Subcutaneous abdominal adipose tissue (tissue), 5 donors: ENCODE results near the gene AKT1S1.
A peak's percentile ranks its signal among the peaks of the same experiment; 100 is the strongest.

Experiments used
- H3K27ac ChIP-seq: one replicate; pipeline ENCODE4 v1.7.0; 2013; ENCODE audit warnings: low read depth, mild to moderate bottlenecking, inconsistent platforms, low read length, moderate library complexity
- H3K27me3 ChIP-seq, 5 donors: one replicate each; pipeline ENCODE4 v1.7.0; 2013; ENCODE audit warnings: low read length in 5 of 5, inconsistent platforms in 1 of 5; ENCODE audit not compliant: control insufficient read depth in 5 of 5, insufficient read depth in 4 of 5
- H3K36me3 ChIP-seq, 5 donors: one replicate each; pipeline ENCODE4 v1.7.0; 2013; ENCODE audit warnings: low read length in 5 of 5; ENCODE audit not compliant: control insufficient read depth in 5 of 5, insufficient read depth in 5 of 5
- H3K4me1 ChIP-seq, 5 donors: one replicate each; pipeline ENCODE4 v1.7.0; 2013; ENCODE audit warnings: low read length in 5 of 5, mild to moderate bottlenecking in 3 of 5, moderate library complexity in 1 of 5; ENCODE audit not compliant: control insufficient read depth in 5 of 5, insufficient read depth in 5 of 5
- H3K4me3 ChIP-seq, 5 donors: one replicate each; pipeline ENCODE4 v1.7.0; 2013; ENCODE audit warnings: low read length in 5 of 5, low read depth in 1 of 5
- H3K9ac ChIP-seq, 5 donors: one replicate each; pipeline ENCODE4 v1.7.0; 2013; ENCODE audit warnings: low read length in 5 of 5, mild to moderate bottlenecking in 4 of 5, moderate library complexity in 3 of 5
- H3K9me3 ChIP-seq, 5 donors: one replicate each; pipeline ENCODE4 v1.7.0; 2013; ENCODE audit warnings: low read length in 5 of 5; ENCODE audit not compliant: control insufficient read depth in 5 of 5
- donor health status: healthy.
- donor health status: healthy.
- donor health status: healthy.
- donor health status: healthy.
- donor health status: healthy.

AKT1S1 gene

DNA sequence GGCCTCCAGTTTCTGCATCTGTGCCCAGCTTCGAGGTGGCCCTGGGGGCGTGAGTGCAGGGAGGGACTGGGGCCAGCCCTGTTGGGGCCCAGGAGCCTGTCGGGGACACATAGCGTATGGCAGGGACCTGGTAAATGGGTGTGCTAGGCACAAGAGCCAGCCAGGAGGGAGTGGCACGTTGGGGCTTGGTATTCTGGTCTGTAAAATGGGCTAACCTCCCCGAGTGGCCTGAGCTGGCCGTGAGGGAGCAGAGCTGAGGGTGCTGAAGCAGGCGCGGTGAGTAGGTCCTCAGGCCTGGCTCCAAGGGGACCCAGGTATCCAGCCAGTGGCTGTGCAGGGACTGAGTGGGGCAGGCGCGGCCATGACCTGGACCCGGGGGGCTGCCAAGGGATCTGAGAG is 21.9 kb downstream of the AKT1S1 start:
- Histone ChIP-seq H3K27me3 (no peaks in the 10 kb centered on the region), H3K9ac (no peak overlapping the region), H3K4me3 (no peak overlapping the region), H3K9me3 (no peaks in the 10 kb centered on the region), H3K36me3 (peaks cover 0 to 61% (median 53%) of the 10 kb centered on the region in 5 donors), H3K27ac (no peak overlapping the region), H3K4me1 (peaks cover 6 to 33% (median 23%) of the 10 kb centered on the region in 5 donors)

DNA sequence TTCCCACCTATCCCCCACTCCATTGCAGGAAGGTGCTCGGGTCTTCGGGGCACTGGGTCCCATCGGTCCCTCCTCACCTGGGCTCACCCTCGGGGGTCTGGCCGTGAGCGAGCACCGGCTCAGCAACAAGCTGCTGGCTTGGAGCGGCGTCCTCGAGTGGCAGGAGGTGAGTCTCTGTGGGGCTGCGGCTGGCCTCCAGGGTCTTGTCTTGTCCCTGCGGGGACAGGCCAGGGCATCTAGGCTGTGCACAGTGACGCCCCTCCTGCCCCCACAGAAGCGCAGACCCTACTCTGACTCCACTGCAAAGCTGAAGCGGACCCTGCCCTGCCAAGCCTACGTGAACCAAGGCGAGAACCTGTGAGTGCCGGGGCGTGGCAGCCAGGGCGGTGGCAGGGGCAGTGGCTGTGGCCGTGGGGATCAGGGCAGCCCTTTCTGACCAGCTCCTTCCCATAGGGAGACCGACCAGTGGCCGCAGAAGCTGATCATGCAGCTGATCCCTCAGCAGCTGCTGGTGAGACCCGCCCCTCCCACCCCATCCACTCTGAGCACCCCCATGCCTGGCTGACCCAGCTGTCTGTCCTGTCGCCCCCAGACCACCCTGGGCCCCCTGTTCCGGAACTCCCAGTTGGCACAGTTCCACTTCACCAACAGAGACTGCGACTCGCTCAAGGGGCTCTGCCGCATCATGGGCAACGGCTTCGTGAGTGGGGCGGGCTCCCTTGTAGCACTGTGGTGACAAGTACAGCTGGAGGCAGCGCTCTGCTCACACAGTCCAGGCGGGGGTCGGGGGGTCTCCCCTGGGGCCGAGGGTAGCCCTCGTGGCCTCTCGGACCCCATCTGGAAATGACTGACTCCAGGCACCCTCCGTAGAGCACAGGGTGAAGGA is 22.5 kb downstream of the AKT1S1 start:
- Histone ChIP-seq H3K9me3 (peaks cover 0 to 2% (median 0%) of the 10 kb centered on the region in 5 donors), H3K27ac (no peak overlapping the region), H3K4me1 (peaks cover 6 to 39% (median 27%) of the 10 kb centered on the region in 5 donors), H3K36me3 (peaks cover 0 to 54% (median 46%) of the 10 kb centered on the region in 5 donors), H3K9ac (no peak overlapping the region), H3K4me3 (no peak overlapping the region), H3K27me3 (no peaks in the 10 kb centered on the region)

DNA sequence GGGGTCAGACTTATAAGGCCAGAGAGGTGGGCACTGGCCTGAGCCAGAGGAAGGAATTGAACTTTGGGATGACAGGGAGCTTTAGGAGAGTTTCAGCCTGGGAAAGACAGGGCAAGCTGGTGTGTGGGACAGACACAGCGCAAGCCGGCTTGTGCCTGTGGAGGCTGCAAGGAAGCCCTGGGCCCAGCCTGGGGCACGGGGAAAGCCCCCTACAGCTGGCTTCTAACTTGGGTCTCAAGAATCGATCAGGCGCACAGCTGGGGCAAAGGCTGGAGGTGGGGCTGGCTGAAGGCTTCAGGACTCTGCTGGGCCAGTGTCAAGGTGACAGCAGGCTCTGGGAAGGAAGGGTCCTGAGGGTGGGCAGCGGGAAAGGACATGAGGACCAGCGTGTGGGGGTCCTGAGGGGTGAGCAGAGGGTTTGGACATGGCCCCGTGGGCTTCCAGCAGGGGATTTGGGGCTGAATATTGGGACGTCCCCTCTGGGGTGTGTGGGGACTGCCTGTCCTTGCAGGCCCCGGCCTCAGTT is 23.2 kb downstream of the AKT1S1 start:
- H3K27me3 ChIP-seq = no peaks in the 10 kb centered on the region
- peaks cover 0 to 7% (median 3%) of the 10 kb centered on the region in 5 donors for H3K9me3 ChIP-seq
- peaks cover 6 to 39% (median 27%) of the 10 kb centered on the region in 5 donors for H3K4me1 ChIP-seq
- H3K27ac ChIP-seq = peak overlapping the region; percentile 16
- no peak overlapping the region for H3K4me3 ChIP-seq
- peak overlapping the region in 1 of 5 donors; percentile 35 for H3K9ac ChIP-seq
- peaks cover 0 to 48% (median 43%) of the 10 kb centered on the region in 5 donors for H3K36me3 ChIP-seq

DNA sequence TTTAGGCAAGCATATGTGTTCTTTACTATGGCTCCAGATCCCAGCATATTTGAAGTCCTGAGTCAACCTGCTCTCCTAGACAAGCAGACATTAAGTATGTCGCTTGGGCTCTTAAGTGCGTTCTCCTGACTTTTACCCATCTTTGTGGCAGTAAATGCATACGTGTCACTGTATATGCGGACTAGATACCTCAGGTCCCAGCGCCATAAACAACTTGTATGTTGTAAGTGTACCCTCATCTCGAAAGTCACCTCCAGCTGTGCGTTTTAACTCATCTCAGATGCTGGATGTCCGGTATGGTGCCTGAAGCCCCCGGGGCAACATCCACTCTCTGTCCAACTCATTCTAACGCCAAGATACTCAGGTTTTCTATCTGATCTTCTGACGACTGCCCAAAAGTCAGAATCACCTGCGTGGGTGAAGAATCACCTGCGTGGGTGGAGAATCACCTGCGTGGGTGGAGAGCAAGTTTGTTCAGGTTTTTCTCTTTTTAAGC is 24.5 kb downstream of the AKT1S1 start:
- H3K4me1 ChIP-seq = peaks cover 6 to 39% (median 27%) of the 10 kb centered on the region in 5 donors
- H3K27me3 ChIP-seq = no peaks in the 10 kb centered on the region
- peak overlapping the region; percentile 68 to 95 (median 81) for H3K4me3 ChIP-seq
- H3K9me3 ChIP-seq = peaks cover 0 to 7% (median 3%) of the 10 kb centered on the region in 5 donors
- no peak overlapping the region for H3K27ac ChIP-seq
- peak overlapping the region in 2 of 5 donors; percentile 2 to 14 for H3K9ac ChIP-seq
- H3K36me3 ChIP-seq = peaks cover 0 to 36% (median 31%) of the 10 kb centered on the region in 5 donors

DNA sequence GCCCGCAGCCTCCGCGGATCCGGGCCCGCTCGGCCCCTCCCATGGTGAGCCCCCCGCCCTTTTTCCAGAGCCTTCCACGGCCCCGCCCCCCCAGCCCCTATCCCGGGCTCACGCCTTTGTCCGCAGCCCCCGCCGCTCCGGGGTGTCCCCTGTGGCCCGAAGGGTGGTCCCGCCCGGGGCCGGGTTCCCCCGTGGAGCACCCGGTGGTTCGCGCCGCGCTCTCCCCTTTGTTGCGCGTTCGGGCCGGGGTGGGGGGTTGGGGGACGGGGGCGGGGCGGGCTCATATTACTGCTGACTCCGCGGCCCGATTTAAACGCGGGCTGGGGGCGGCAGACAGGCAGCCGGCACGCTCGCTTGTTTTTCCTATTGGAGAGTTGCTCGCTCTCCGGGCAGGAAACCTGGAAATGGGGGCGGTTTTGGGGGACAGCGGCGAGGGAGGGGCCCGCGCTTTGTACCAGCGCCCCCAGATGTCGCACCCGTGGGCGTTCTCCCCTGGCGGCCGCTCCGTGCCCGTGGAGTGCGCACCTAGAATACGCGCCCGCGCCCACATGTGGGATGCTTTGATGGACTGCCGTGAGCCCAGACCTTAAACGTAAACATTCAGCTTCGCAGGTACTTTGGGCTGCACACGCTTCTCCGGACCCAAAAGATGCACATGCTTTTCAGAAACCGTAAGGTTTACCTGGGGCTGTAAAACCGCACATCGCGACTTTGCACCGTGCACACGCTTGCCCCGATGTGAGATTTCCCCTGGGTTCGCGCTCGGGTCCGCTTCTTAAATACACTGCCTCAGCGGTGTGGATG is 25.5 kb downstream of the AKT1S1 start:
- Histone ChIP-seq H3K9me3 (peaks cover 0 to 7% (median 3%) of the 10 kb centered on the region in 5 donors), H3K9ac (peak overlapping the region; percentile 14 to 99 (median 62)), H3K27ac (peak overlapping the region; percentile 30), H3K36me3 (peaks cover 0 to 25% (median 22%) of the 10 kb centered on the region in 5 donors), H3K4me1 (peaks cover 6 to 39% (median 27%) of the 10 kb centered on the region in 5 donors), H3K4me3 (peak overlapping the region; percentile 73 to 95 (median 84)), H3K27me3 (no peaks in the 10 kb centered on the region)

DNA sequence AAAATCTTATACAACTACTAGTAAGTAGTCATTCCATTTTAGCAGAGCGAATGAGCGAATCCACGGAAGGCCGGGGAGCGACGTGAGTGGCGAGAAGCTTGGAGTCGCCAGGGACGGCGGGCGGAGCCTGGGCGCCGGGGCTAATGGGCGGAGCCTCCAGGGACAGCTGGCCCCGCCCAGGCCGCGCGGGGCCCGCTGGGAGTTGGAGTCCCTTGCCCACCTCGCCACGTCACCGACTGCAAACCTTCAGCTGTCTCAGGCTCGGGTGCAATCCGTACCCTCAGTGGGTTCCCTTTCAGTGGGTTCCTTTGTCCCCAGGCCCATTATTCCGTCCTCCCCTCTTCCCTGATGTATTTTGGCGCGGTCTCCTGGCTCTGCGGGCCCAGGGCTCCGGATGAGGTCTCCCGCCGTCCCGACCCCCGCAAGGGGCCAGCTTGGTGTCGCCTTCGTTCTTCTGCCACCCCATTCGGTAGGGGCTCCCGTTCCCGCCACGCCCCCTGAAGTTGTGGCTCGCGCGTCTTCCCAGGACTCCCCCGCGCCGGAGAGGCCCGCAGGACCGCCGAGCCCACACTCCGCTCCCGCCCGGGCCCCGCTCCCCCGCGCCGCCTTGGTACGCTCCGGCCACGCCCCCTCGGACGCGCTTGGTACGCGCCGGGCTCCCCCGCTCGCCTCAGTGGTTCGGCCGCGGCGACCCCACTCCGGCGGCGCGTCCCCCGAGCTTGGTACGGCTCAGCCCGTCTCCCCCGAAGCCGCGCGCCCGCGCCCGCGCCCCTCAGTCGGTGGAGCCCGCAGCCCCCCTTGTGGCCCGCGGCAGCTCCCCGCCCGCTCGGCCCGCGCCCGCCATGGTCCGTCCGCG is 26.4 kb downstream of the AKT1S1 start, which contains the start of gene PTOV1:
PTOV1 (plus strand) TSS at position 673 of the 856 bp plus-strand sequence.
- H3K9me3 ChIP-seq = peaks cover 0 to 7% (median 3%) of the 10 kb centered on the region in 5 donors
- peaks cover 6 to 38% (median 27%) of the 10 kb centered on the region in 5 donors for H3K4me1 ChIP-seq
- H3K36me3 ChIP-seq = peaks cover 0 to 18% (median 12%) of the 10 kb centered on the region in 5 donors

DNA sequence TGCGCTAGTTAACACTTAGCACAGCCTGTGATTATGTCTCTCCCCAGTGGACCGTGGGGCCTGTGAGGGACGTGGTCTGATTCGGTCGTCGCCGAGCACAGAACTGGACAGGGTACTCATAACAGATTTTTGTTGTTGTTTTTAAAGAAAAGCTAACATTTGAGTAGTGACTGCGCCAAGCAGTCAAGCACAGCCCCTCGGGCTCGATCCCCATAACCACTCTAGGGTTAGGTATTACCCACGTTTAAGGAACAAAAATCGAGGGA is 27.0 kb downstream of the AKT1S1 start:
- Histone ChIP-seq H3K36me3 (peaks cover 0 to 12% (median 8%) of the 10 kb centered on the region in 5 donors), H3K9me3 (peaks cover 0 to 7% (median 3%) of the 10 kb centered on the region in 5 donors), H3K9ac (peak overlapping the region in 4 of 5 donors; percentile 21 to 98 (median 90)), H3K27me3 (no peaks in the 10 kb centered on the region), H3K27ac (peak overlapping the region; percentile 98), H3K4me1 (peaks cover 6 to 36% (median 27%) of the 10 kb centered on the region in 5 donors), H3K4me3 (peak overlapping the region; percentile 23 to 95 (median 84))

More for the DNA sequence above, 26.4 kb downstream of the AKT1S1 start, which contains the start of gene PTOV1:
- H3K9ac ChIP-seq = peak within 1 kb of the TSS; percentile 68 to 99 (median 91)
- H3K27ac ChIP-seq = peak within 1 kb of the TSS; percentile 98
- no peaks in the 10 kb centered on the region for H3K27me3 ChIP-seq
- H3K4me3 ChIP-seq = peak within 1 kb of the TSS; percentile 73 to 95 (median 84)

DNA sequence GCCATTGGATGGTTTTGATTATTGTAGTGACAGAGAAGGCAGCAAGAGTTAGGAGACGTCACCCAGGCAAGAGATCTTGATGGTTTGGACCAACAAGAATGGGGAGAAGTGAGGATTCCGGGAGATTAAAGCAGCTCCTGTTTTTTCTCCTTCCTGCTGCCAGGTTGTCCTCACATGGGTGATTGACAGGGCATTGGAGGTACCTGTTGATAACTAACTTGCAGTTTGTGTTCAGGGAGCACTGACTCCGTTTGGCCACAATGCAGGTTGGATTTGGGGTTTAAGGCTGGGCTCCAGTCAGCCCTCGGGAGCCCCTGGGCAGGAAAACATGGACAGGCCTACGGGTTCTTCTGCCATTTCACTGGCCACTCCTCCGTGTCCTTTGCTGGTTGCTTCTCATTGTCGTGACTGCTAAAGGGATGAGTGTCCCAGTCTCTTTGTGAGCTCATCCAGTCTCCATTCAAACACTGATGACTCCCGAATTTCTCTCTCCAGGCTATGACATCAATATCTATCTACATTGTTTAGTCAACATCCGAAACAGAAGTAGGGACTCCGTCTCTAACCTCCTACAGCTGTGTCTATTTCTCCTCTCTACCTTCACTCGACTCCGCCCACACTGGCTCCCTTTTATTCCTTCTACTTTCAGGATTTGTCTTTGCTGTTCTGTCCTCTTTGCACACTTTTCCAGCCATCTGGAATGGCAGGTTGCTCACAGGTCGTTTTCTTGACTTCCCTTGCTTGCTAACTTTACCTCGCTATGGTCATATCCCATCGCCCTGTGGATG is 27.5 kb downstream of the AKT1S1 start:
- H3K9ac ChIP-seq = peak overlapping the region in 3 of 5 donors; percentile 21 to 98 (median 91)
- H3K9me3 ChIP-seq = peaks cover 0 to 7% (median 3%) of the 10 kb centered on the region in 5 donors
- H3K36me3 ChIP-seq = peaks cover 0 to 7% (median 3%) of the 10 kb centered on the region in 5 donors
- H3K27me3 ChIP-seq = no peaks in the 10 kb centered on the region
- peaks cover 6 to 36% (median 27%) of the 10 kb centered on the region in 5 donors for H3K4me1 ChIP-seq
- peak overlapping the region; percentile 98 for H3K27ac ChIP-seq
- H3K4me3 ChIP-seq = peak overlapping the region; percentile 23 to 95 (median 84)
